Hair follicular keratinocyte (primary cell): ENCODE data around the gene PALM. TPM values are rescaled to one million over a fixed set of nuclear protein-coding genes. Genes with fewer than 3 reads are reported as not detected.

Experiments
- total RNA-seq: library from RNA; depleted of rRNA; stranded (reverse); fragments of >200 nt; gene quantifications from 2 replicates; pipeline ENCODE4 v1.2.3, GENCODE V29; 2015

Gene PALM
- total RNA-seq = 0.11 TPM in 1 of 2 replicates, not detected in the other

GRCh38 chr19:708154-709143 lies at the start of gene PALM:
Gene PALM, plus strand, starts transcription at chr19:708935. Its CDS starts 212 bp downstream, at chr19:709147.

GRCh38 chr19:662962-663681 lies 45.6 kb upstream of the PALM start, which contains the start of gene RNF126:
Gene RNF126, minus strand, starts transcription at chr19:663214. Its CDS starts 93 bp downstream, at chr19:663121.

GRCh38 chr19:676339-677105 lies 32.2 kb upstream of the PALM start, which contains the start of gene FSTL3:
Gene FSTL3, plus strand, starts transcription at chr19:676392. Its CDS starts 32 bp downstream, at chr19:676424.

GRCh38 chr19:695352-695949 lies 13.3 kb upstream of the PALM start, which contains the start of gene PRSS57:
Gene PRSS57, minus strand, starts transcription at chr19:695452. Its CDS starts 22 bp downstream, at chr19:695430.

GRCh38 chr19:750640-751423 lies 42.1 kb downstream of the PALM start, which contains the start of gene MISP:
Gene MISP, plus strand, starts transcription at chr19:751112. Its CDS starts 5,835 bp downstream, at chr19:756947.

GRCh38 chr19:796692-797527 lies 88.2 kb downstream of the PALM start, which contains the start of gene PTBP1:
Gene PTBP1, plus strand, starts transcription at chr19:797452. Its CDS starts 46 bp downstream, at chr19:797498.

Other genes starting within 250 kb of the PALM start
- 0.08 TPM in 1 of 2 replicates, not detected in the other for gene SHC2, start 247.9 kb upstream of the PALM start, total RNA-seq
- gene MADCAM1, start 212.4 kb upstream of the PALM start, total RNA-seq = not detected in 2 replicates
- 42.6 and 50.3 TPM in 2 replicates for gene TPGS1, start 201.4 kb upstream of the PALM start, total RNA-seq
- gene CDC34, start 177.2 kb upstream of the PALM start, total RNA-seq = 105 and 109 TPM in 2 replicates
- not detected in 2 replicates for gene GZMM, start 164.9 kb upstream of the PALM start, total RNA-seq
- 721 and 787 TPM in 2 replicates for gene BSG, start 136.3 kb upstream of the PALM start, total RNA-seq
- 0.08 TPM in 1 of 2 replicates, not detected in the other for gene HCN2, start 119.1 kb upstream of the PALM start, total RNA-seq
- gene POLRMT, start 75.4 kb upstream of the PALM start, total RNA-seq = 26.4 and 36.2 TPM in 2 replicates
- not detected in 2 replicates for gene FGF22, start 69.1 kb upstream of the PALM start, total RNA-seq
- 126 and 152 TPM in 2 replicates for gene RNF126, start 45.7 kb upstream of the PALM start, total RNA-seq
- 259 and 303 TPM in 2 replicates for gene FSTL3, start 32.5 kb upstream of the PALM start, total RNA-seq
- not detected in 2 replicates for gene PRSS57, start 13.5 kb upstream of the PALM start, total RNA-seq
- 7.2 and 12.6 TPM in 2 replicates for gene MISP, start 42.2 kb downstream of the PALM start, total RNA-seq
- 216 and 283 TPM in 2 replicates for gene PTBP1, start 88.5 kb downstream of the PALM start, total RNA-seq
- 0.27 TPM in 1 of 2 replicates, not detected in the other for gene PLPPR3, start 113.0 kb downstream of the PALM start, total RNA-seq
- gene AZU1, start 118.9 kb downstream of the PALM start, total RNA-seq = not detected in 2 replicates
- gene PRTN3, start 132.1 kb downstream of the PALM start, total RNA-seq = not detected in 2 replicates
- gene ELANE, start 143.4 kb downstream of the PALM start, total RNA-seq = not detected in 2 replicates
- 0.55 TPM in 1 of 2 replicates, not detected in the other for gene CFD, start 150.7 kb downstream of the PALM start, total RNA-seq
- 33.8 and 34.7 TPM in 2 replicates for gene MED16, start 184.3 kb downstream of the PALM start, total RNA-seq
- gene RNU6-9, start 184.5 kb downstream of the PALM start, total RNA-seq = not detected in 2 replicates
- 60.8 and 91.1 TPM in 2 replicates for gene R3HDM4, start 204.3 kb downstream of the PALM start, total RNA-seq
- not detected in 2 replicates for gene KISS1R, start 208.4 kb downstream of the PALM start, total RNA-seq
- gene ARID3A, start 217.1 kb downstream of the PALM start, total RNA-seq = 4.5 and 4.8 TPM in 2 replicates